Measurements from ENCODE around the gene VSIR.

Gene VSIR

GRCh38 chr10:71806704-71807556 lies 33.6 kb upstream of the VSIR start:
- DNase-seq = no peak

- DNase-seq = no peak
These were observed 32.7 kb upstream of the VSIR start for GRCh38 chr10:71805776-71806703.

GRCh38 chr10:71804077-71804476 lies 30.8 kb upstream of the VSIR start:
- no peak for DNase-seq

GRCh38 chr10:71802715-71803488 lies 29.6 kb upstream of the VSIR start:
- no peak for DNase-seq

DNA sequence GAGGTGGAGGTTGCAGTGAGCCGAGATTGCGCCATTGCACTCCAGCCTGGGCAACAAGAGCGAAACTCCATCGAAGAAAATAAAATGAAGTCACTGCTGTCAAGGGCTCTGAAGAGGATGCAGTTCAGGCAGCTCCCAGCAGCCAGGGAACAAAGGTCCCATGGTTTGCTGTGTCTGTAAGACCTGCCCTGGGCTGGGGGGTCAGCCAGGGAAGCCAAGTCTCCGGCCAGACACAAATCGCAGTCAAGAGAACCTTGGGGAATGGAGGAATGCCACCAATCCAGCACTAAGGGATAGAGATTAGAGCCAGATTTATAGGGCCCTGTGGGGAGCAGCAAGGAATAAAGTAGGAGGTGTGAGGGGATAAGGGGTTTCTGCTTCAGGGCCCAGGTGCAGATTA lies 28.9 kb upstream of the VSIR start:
- no peak for DNase-seq

DNA sequence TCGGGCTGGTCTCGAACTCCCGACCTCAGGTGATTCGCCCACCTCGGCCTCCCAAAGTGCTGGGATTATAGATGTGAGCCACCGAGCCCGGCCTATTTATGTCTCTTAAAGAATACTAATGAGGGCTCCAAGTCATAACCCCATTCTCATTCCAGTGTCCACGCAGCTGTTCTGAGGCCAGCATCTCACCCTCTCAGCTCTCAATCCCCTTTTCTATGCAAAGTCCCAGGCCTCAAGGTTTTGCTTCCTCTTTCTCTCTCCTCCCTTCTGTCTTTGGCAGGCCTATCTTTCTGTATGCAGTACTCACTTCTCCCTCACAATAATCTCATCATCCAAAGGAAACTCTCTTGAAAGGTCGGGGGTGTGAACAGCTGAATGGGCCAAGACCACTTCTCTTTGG lies 28.0 kb upstream of the VSIR start:
- no peak for DNase-seq

GRCh38 chr10:71799608-71800453 lies 26.5 kb upstream of the VSIR start:
- no peak for DNase-seq

DNA sequence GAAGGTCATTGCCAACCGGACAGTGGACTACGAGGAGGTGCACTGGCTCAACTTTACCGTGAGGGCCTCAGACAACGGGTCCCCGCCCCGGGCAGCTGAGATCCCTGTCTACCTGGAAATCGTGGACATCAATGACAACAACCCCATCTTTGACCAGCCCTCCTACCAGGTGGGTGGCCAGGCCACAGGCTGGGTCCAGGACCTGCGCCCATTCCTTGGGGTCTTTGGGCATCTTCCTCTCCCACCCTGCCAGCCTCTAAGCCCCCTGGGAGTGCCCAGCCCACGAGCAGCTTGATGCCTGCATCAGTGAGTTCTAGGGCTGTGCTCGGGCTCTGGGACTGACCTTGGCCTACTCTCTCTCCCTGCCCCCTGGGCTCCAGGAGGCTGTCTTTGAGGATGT lies 25.8 kb upstream of the VSIR start:
- DNase-seq = no peak

DNA sequence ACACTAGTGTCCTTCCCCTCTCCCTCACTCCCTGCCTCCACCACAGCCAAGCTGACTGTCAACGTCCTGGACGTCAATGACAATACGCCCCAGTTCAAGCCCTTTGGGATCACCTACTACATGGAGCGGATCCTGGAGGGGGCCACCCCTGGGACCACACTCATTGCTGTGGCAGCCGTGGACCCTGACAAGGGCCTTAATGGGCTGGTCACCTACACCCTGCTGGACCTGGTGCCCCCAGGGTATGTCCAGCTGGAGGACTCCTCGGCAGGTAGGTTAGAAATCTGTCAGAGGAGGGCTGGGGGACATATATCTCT lies 24.9 kb upstream of the VSIR start:
- DNase-seq = no peak

- DNase-seq = no peak
These were observed 24.4 kb upstream of the VSIR start for GRCh38 chr10:71797533-71798307.

DNA sequence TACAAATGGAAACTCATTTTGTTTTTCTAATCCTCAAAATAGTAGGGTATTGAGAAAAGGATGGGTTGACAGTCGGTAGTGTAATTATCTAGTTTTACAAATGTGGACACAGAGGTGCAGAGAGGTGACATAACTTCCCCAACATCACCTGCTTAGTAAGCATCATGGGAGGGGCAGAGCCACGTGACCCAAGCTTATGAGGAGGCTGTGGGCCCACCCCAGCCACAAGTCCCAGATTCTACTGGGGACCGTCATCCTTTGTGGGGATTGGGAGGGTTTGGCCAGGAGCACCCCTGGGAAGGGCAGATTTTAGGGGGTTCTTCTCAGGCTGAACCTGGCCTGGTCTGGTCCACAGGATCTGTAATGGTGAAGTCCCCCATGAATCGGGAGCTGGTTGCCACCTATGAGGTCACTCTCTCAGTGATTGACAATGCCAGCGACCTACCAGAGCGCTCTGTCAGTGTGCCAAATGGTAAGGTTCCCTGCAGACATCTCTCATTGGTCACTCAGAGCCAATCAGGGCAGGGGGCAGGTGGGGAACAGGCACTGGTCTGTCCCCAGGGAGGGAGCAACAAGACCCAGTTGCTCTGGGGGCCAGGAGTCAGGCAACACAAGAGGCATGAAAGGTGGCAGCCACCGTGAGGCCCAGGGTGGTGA lies 23.6 kb upstream of the VSIR start:
- no peak for DNase-seq

- no peak for DNase-seq
These were observed 21.9 kb upstream of the VSIR start for GRCh38 chr10:71795248-71795647.

GRCh38 chr10:71790749-71791440 lies 17.6 kb upstream of the VSIR start:
- DNase-seq = no peak

GRCh38 chr10:71789871-71790270 lies 16.6 kb upstream of the VSIR start:
- DNase-seq = no peak

GRCh38 chr10:71788954-71789353 lies 15.6 kb upstream of the VSIR start:
- DNase-seq = no peak

- no peak for DNase-seq
These were observed 11.5 kb upstream of the VSIR start for GRCh38 chr10:71784679-71785272.

GRCh38 chr10:71783917-71784678 lies 10.8 kb upstream of the VSIR start:
- DNase-seq = no peak

DNA sequence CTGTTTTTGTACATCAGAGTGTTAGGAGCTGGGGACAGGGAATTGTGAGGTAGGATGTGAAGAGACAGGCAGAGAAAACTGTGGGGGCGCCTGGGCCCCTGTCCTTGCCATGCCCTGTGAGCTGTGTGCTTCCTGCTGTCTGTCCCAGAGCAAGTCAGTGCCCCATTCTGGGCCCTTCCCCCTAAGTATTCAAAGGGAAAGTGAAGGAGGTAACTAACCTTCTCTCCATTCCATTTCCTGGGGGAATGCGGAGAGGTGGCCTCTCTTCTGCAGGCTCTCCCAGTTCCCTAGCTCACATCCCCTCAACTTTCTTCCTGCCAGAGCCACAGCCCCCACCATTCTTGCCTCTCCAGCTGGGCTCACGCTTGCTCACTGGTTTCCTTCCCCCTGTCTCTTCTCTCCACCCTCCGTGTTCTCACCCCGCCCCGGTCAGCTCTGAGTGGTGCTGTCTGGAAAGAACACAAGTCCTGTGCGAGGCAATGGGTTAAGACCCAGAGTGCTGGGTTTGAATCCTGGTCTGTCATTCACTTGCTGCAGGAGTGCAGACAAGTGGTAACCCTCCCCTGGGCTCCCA lies 9.7 kb upstream of the VSIR start:
- no peak for DNase-seq

Measured in stimulated activated CD4-positive, alpha-beta T cell treated with anti-CD3 and anti-CD28 coated beads, Interleukin-12 subunit alpha, Interleukin-12 subunit beta, amount 100 ng/mL, for 4 hours (primary cell).